Uterus (tissue), 4 donors: Measurements from ENCODE around the gene ANKRD6. TPM values are rescaled to one million over a fixed set of nuclear protein-coding genes. Genes with fewer than 3 reads are reported as not detected.

Experiments
- DNase-seq, 2 donors: peaks; one replicate each; pipeline ENCODE4 v3.0.0-alpha.2; 2019 to 2020
- H3K27ac ChIP-seq, 2 donors: fragments of 200-600 bp; sonication (generic); 1 replicate in 1 of 2; 2 replicates in 1 of 2; pipeline ENCODE4 v1.5.1; 2016 to 2018
- H3K27me3 ChIP-seq, 2 donors: fragments of 200-600 bp; sonication (generic); one replicate each; pipeline ENCODE4 v1.5.1; 2018 to 2019; ENCODE audit warnings: control low read depth in 1 of 2
- H3K36me3 ChIP-seq, 2 donors: fragments of 200-600 bp; sonication (generic); one replicate each; pipeline ENCODE4 v1.5.1; 2019; ENCODE audit warnings: control low read depth in 1 of 2
- H3K4me1 ChIP-seq, 2 donors: fragments of 200-600 bp; sonication (generic); one replicate each; pipeline ENCODE4 v1.5.1; 2018 to 2019; ENCODE audit warnings: control low read depth in 1 of 2
- H3K4me3 ChIP-seq, 2 donors: fragments of 200-600 bp; sonication (generic); 1 replicate in 1 of 2; 2 replicates in 1 of 2; pipeline ENCODE4 v1.5.1; 2018 to 2019; ENCODE audit warnings: mild to moderate bottlenecking in 1 of 2
- H3K9me3 ChIP-seq, 2 donors: fragments of 200-600 bp; sonication (generic); one replicate each; pipeline ENCODE4 v1.5.1; 2019; ENCODE audit warnings: control low read depth in 1 of 2
- POLR2A ChIP-seq, 2 donors: fragments of 450-650 bp; IDR thresholded peaks; one replicate each; pipeline ENCODE4 v1.6.1; 2016; ENCODE audit warnings: antibody characterized with exemption in 2 of 2, mild to moderate bottlenecking in 1 of 2, moderate library complexity in 1 of 2
- intact Hi-C: fragments of 100-400 bp; cut with DNase I; formaldehyde crosslinking; loops from one replicate; pipeline ENCODE4 v1.15.1; 2023; ENCODE audit warnings: low total_unique reads
- total RNA-seq, 4 donors: library from RNA; depleted of rRNA in 3 of 4; stranded (reverse); fragments of >200 nt in 3 of 4; gene quantifications; one replicate each; pipeline versions ENCODE4 v1.1.0 to v1.2.4, GENCODE V29; 2014 to 2023
- TF ChIP-seq, protein P1 (sequence below), 4 experiments: fragments of 200-600 bp in 2 of 4; fragments of 450-650 bp in 2 of 4; sonication (generic) in 2 of 4; IDR thresholded peaks; one replicate each; pipeline ENCODE4 v1.5.1; 2016 to 2019; ENCODE audit warnings: antibody characterized with exemption in 4 of 4, mild to moderate bottlenecking in 2 of 4, moderate library complexity in 1 of 4
- donor health status: DM: yes; HTN: yes; CAD: no.

ANKRD6 gene
- total RNA-seq, 4 donors from 2014 or later: 6.7 to 32.6 (median 24.5) TPM

DNA sequence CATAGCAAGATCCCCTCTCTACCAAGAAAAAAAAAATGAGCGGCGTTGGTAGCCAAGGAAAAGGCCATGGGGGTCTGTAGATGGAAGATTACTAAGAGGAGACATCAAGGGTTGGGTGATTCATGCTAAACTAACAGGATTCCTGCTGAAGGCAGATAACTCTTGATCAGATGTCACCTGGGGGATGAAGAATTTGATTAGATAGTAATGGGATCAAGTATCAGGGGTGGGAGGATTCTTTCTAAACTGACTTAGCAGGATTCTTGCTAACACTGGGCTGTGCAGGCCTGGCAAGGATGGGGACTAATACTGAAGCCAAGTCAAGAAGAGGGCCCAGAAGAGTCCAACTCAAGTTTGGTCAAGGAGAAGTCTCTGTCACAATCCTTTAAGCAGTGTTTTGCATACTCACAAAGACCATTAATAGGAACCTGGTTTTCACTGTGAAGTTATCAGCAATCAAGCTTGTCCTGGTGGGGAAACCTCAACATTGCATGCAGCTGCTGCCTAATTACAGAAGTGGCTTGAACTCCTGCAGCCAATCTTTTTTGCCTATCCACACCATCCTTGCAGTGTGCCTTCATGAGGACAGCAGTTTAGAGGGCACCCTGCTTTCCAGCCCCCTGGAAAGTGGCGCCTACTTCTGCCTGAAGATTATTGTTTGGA is 61.3 kb downstream of the ANKRD6 start:
- intact Hi-C loops: no loop called here
- TF ChIP-seq, protein P1, sequence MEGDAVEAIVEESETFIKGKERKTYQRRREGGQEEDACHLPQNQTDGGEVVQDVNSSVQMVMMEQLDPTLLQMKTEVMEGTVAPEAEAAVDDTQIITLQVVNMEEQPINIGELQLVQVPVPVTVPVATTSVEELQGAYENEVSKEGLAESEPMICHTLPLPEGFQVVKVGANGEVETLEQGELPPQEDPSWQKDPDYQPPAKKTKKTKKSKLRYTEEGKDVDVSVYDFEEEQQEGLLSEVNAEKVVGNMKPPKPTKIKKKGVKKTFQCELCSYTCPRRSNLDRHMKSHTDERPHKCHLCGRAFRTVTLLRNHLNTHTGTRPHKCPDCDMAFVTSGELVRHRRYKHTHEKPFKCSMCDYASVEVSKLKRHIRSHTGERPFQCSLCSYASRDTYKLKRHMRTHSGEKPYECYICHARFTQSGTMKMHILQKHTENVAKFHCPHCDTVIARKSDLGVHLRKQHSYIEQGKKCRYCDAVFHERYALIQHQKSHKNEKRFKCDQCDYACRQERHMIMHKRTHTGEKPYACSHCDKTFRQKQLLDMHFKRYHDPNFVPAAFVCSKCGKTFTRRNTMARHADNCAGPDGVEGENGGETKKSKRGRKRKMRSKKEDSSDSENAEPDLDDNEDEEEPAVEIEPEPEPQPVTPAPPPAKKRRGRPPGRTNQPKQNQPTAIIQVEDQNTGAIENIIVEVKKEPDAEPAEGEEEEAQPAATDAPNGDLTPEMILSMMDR (IDR thresholded peaks at IDR 0.05): no peak
- no peak for TF ChIP-seq POLR2A (IDR thresholded peaks at IDR 0.05)
- H3K36me3 ChIP-seq: no peaks in the 10 kb centered on the region
- H3K27me3 ChIP-seq: no peaks in the 10 kb centered on the region
- no peak overlapping the region for H3K27ac ChIP-seq
- H3K9me3 ChIP-seq: no peaks in the 10 kb centered on the region
- no peak overlapping the region for H3K4me3 ChIP-seq
- no peak for DNase-seq
- no peaks in the 10 kb centered on the region for H3K4me1 ChIP-seq

DNA sequence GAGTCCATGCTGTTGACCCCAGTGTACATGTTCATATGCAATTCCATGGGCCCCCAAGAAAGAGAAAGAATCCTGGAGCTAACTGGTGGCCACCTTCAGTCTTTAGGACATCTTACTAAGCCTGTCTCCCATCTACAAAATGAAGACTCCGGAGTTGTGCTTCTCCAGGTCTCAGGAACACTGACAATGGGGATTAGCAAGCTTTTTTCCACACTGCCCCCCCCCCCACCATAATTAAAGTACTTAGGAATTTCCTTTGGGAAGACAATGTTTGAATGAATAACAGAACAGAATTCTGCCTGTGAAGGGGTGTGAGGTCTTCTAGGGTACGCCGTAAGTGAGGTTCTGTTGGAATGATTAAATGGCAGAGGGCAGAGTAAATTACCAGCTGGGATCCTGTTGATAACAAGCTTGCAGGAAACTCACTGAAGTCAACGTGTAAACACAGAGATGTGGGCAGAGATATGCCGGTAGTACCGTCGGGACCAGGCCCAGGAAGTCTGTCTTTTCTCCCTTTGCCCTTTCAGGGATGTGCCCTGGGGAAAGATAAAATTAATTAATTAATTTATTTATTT is 63.1 kb downstream of the ANKRD6 start:
- H3K27ac ChIP-seq: no peak overlapping the region
- DNase-seq: no peak
- no peaks in the 10 kb centered on the region for H3K4me1 ChIP-seq
- no peaks in the 10 kb centered on the region for H3K27me3 ChIP-seq
- intact Hi-C loops: no loop called here
- H3K9me3 ChIP-seq: no peaks in the 10 kb centered on the region
- no peak overlapping the region for H3K4me3 ChIP-seq
- TF ChIP-seq, protein P1 (IDR thresholded peaks at IDR 0.05): no peak
- TF ChIP-seq POLR2A (IDR thresholded peaks at IDR 0.05): no peak
- no peaks in the 10 kb centered on the region for H3K36me3 ChIP-seq

DNA sequence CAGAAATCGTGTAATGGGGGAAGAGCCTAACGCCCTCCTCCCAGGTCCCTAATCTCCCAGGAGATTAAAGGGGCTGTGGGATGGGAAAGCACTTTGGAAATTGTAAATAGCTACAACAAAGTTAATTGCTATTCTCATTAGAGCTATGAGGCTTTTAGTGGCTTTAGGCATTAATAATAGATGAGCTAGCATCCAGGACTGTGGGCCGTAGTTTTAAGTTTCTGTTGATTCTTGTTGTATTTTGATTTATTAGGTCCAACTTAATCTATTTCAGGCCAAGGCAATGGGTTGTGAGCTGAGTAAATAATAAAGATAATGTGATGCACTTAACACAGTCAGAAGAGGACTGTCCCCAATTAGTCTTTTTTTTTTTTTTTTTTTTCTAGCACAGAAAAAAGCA is 67.7 kb downstream of the ANKRD6 start:
- Histone ChIP-seq H3K36me3 (no peaks in the 10 kb centered on the region), H3K9me3 (no peaks in the 10 kb centered on the region), H3K4me1 (no peaks in the 10 kb centered on the region), H3K4me3 (no peak overlapping the region), H3K27me3 (no peaks in the 10 kb centered on the region), H3K27ac (no peak overlapping the region)
- DNase-seq: no peak
- TF ChIP-seq, protein P1 (IDR thresholded peaks at IDR 0.05): no peak
- TF ChIP-seq POLR2A (IDR thresholded peaks at IDR 0.05): no peak
- intact Hi-C loops: no loop called here

DNA sequence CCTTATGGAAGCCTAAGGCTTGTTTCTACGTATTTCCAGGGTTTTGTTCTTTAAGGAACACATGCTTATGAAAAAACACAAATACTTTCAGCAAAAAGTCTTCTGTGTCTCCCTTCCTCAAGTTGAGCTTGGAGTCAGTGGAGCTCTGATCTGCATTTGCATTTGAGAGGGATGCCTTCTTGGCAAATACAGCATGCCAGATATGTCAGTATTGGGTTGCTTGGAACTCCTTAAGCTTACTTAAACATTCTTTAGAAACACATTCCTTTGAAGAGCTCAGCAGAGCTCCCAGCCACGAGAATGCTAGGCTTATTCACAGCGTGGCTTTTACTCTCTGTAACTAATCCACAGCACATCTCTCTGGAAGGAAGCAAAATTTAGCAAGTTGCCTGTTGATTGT is 68.3 kb downstream of the ANKRD6 start:
- no peak for DNase-seq
- intact Hi-C loops: no loop called here
- Histone ChIP-seq H3K36me3 (no peaks in the 10 kb centered on the region), H3K4me3 (no peak overlapping the region), H3K27ac (no peak overlapping the region), H3K9me3 (no peaks in the 10 kb centered on the region), H3K4me1 (no peaks in the 10 kb centered on the region), H3K27me3 (no peaks in the 10 kb centered on the region)
- no peak for TF ChIP-seq POLR2A (IDR thresholded peaks at IDR 0.05)
- TF ChIP-seq, protein P1 (IDR thresholded peaks at IDR 0.05): no peak

DNA sequence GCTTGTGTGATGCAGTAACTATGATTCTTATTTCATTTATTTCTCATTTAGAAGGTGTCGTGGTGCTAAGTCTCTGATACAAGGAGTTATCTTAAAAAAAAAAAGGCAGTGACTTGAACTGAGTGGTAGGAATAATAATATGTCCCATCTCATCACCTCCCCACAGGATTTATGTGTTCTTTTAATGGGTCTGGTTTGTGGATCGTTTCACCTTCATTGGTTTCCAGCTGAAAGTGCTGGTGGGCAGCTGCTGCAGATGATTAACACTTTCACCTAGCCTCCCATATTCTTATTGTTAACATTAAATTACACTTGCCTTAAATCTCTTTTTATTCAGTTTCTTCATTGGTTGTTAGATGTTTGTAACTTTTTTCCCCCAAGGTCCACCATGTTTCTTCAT is 68.8 kb downstream of the ANKRD6 start:
- no peak overlapping the region for H3K4me3 ChIP-seq
- no peak overlapping the region for H3K27ac ChIP-seq
- no peak for DNase-seq
- H3K4me1 ChIP-seq: no peaks in the 10 kb centered on the region
- H3K9me3 ChIP-seq: no peaks in the 10 kb centered on the region
- intact Hi-C loops: no loop called here
- H3K27me3 ChIP-seq: no peaks in the 10 kb centered on the region
- no peaks in the 10 kb centered on the region for H3K36me3 ChIP-seq
- TF ChIP-seq, protein P1 (IDR thresholded peaks at IDR 0.05): no peak
- no peak for TF ChIP-seq POLR2A (IDR thresholded peaks at IDR 0.05)
